ENCODE results near the gene KRTAP10-8.
"Not testable (repeated sequence)": the region's sequence is repeated elsewhere in the genome, so short reads cannot be mapped to it uniquely, and the experiment has no call there.

Gene KRTAP10-8

GRCh38 chr21:44612029-44612486, at the start of gene KRTAP10-8:
TSS of gene KRTAP10-8 (plus strand) at chr21:44612079. CDS start at chr21:44612101, 22 bp downstream.
- DNase-seq = no peak

GRCh38 chr21:44564099-44564498, 47.8 kb upstream of the KRTAP10-8 start:
- no peak for DNase-seq

- DNase-seq = no peak
Measured at GRCh38 chr21:44564886-44565598, 46.8 kb upstream of the KRTAP10-8 start.

GRCh38 chr21:44566403-44566802, 45.5 kb upstream of the KRTAP10-8 start:
- DNase-seq = no peak

GRCh38 chr21:44567481-44568171, 44.3 kb upstream of the KRTAP10-8 start:
- no peak for DNase-seq

- no peak for DNase-seq
Measured at GRCh38 chr21:44568261-44568660, 43.6 kb upstream of the KRTAP10-8 start.

GRCh38 chr21:44568667-44569556, 43.0 kb upstream of the KRTAP10-8 start:
- DNase-seq = peak; percentile 29

- DNase-seq = no peak
Measured at GRCh38 chr21:44569861-44570517, 41.9 kb upstream of the KRTAP10-8 start.

- DNase-seq = no peak
Measured at GRCh38 chr21:44571296-44571695, 40.6 kb upstream of the KRTAP10-8 start.

GRCh38 chr21:44571844-44572782, 39.8 kb upstream of the KRTAP10-8 start:
- no peak for DNase-seq

GRCh38 chr21:44572959-44573583, 38.8 kb upstream of the KRTAP10-8 start:
- DNase-seq = no peak

GRCh38 chr21:44573630-44574456, 38.0 kb upstream of the KRTAP10-8 start, which contains the start of gene KRTAP10-4:
TSS of gene KRTAP10-4 (plus strand) at chr21:44573729. CDS start at chr21:44573759, 30 bp downstream.
- DNase-seq = not testable (repeated sequence)

- DNase-seq = no peak
Measured at GRCh38 chr21:44574457-44575306, 37.2 kb upstream of the KRTAP10-8 start.

GRCh38 chr21:44575307-44576024, 36.4 kb upstream of the KRTAP10-8 start:
- DNase-seq = no peak

GRCh38 chr21:44576025-44576420, 35.9 kb upstream of the KRTAP10-8 start:
- no peak for DNase-seq

GRCh38 chr21:44578371-44579055, 33.4 kb upstream of the KRTAP10-8 start:
- no peak for DNase-seq

GRCh38 chr21:44579056-44579832, 32.6 kb upstream of the KRTAP10-8 start:
- DNase-seq = no peak
